ENCODE data around the gene FXYD7. TPM values are rescaled to one million over a fixed set of nuclear protein-coding genes. Genes with fewer than 3 reads are reported as not detected.

The FXYD7 gene
- total and polyA plus RNA-seq, 9 of the 15 experiments (the other 6 are each of a cell fraction or from before 2014, with no cell fraction given): 0.10 to 0.80 (median 0.31) TPM; not detected in 3

GRCh38 chr19:35105411-35106290 is 37.4 kb upstream of the FXYD7 start (continued):
- TF ChIP-seq CHD7 (IDR thresholded peaks at IDR 0.05; ENCODE audit: low read depth, low read length): no peak
- TF ChIP-seq CBFB (CRISPR knock-in tag; IDR thresholded peaks at IDR 0.05): 0 out of 2 replicates have a peak, but pooled peaks have one; percentile 62
- 0 out of 2 replicates have a peak, but pooled peaks have one; percentile 20 for TF ChIP-seq ARID4B (CRISPR knock-in tag; IDR thresholded peaks at IDR 0.05)
- no peak for TF ChIP-seq ZNF384 (IDR thresholded peaks at IDR 0.05; ENCODE audit: low read depth, low read length)
- no peak for TF ChIP-seq SETDB1 (IDR thresholded peaks at IDR 0.05; ENCODE audit: low read length)
- peak; percentile 50; the same call in 1 of the 2 replicates for TF ChIP-seq CC2D1A (IDR thresholded peaks at IDR 0.05)
- TF ChIP-seq CGGBP1 (CRISPR knock-in tag; IDR thresholded peaks at IDR 0.05): no peak
- no peak for TF ChIP-seq CREB3L1 (IDR thresholded peaks at IDR 0.05; ENCODE audit: borderline replicate concordance, low read depth)
